C4-2B (cell line): Measurements from ENCODE around the gene RFNG.
A peak's percentile ranks its signal among the peaks of the same experiment; 100 is the strongest.

Experiments
- H3K27ac ChIP-seq: fragments of 450-650 bp; 2 replicates; pipeline ENCODE4 v1.5.1; 2017
- CTCF ChIP-seq: fragments of 450-650 bp; conservative IDR thresholded peaks from 2 replicates; pipeline ENCODE4 v1.5.1; 2017; ENCODE audit warnings: mild to moderate bottlenecking
- ZFX ChIP-seq: fragments of 450-650 bp; IDR thresholded peaks from 2 replicates; pipeline ENCODE4 v1.6.1; 2017

Gene RFNG

DNA sequence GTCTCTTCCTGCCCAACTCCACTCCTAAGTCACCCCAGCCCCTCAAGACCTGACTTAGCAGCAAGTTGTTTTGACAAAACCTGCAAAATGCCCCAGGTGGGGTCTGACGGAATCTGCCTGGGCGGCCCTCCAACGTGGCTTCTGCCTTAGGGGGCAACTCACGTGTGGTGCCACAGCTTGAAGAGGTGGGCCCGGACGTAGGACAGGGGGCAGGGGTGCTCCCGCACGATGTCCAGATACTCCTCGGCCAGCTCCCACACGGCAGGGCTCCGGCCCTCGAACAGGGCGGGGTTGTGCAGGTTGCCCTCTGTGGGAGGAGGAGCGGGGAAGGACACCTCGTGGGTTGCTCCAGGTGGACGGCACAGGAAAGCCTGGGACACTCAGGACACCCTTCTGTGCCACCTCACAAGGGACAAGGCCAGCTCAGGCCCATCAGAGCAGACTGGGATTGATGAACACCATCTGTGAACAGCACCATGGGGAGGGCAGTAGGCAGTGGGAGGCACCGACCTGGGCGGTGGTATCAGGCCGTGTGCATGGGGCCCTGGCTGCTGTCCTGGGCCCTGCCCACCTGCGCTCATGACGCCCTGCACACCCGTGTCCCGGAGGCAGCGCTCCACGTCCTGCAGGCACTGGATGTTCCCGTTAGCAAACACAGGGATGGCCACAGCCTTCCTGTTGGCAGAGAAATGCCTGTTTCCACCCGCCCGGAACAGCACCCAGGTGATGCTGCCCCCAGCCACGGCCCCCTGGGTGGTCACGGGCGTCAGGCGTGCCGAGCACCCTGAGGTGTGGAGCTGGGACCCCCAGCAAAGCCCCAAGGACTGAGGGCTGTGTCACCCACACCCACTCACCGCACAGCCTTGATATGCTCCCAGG lies 9.7 kb upstream of the RFNG start:
- H3K27ac ChIP-seq = peak overlapping the region; percentile 92; the same call in 1 of the 2 replicates
- TF ChIP-seq CTCF (no peak), ZFX (no peak)

DNA sequence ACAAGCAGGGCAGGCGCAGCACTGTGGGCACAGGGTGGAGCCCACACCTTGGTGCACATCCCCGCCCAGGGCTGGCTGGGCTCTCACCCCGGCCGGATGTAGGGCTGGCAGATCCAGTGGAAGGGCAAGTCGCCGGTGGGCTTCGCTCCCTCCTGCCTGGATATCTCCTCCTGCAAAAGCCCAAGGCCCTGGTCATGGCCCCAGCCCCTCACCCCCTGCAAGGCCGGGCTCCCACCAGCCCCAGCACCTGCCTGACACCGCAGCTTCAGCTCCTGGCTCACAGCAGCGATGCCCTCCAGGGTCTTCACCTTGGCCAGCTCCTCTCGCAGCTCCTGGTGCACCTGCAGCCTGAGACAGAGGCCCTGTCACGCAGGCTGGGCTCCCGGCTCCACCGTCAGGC lies 9.0 kb upstream of the RFNG start:
- peak overlapping the region; percentile 92; the same call in 1 of the 2 replicates for H3K27ac ChIP-seq
- TF ChIP-seq ZFX = no peak
- TF ChIP-seq CTCF = no peak

DNA sequence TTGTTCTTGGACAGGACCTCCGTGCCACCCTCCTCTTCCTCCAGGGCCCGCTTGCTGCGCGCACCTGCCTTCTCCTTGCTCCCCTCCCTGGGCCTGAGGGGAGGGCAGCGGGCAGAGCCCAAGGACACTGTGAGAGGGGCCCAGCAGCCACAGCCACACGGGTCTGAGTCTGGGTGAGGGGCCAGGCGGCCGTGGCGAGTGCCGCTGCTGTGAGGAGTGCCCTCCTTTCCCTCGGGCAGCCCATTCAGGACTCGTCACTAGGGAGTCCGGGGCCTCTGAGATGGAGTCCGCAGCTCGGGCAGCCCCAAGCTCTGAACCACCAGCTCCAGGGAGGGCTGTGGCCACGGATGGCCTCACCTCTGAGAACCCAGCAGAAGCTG lies 8.4 kb upstream of the RFNG start:
- H3K27ac ChIP-seq = no peak overlapping the region
- TF ChIP-seq ZFX = no peak

DNA sequence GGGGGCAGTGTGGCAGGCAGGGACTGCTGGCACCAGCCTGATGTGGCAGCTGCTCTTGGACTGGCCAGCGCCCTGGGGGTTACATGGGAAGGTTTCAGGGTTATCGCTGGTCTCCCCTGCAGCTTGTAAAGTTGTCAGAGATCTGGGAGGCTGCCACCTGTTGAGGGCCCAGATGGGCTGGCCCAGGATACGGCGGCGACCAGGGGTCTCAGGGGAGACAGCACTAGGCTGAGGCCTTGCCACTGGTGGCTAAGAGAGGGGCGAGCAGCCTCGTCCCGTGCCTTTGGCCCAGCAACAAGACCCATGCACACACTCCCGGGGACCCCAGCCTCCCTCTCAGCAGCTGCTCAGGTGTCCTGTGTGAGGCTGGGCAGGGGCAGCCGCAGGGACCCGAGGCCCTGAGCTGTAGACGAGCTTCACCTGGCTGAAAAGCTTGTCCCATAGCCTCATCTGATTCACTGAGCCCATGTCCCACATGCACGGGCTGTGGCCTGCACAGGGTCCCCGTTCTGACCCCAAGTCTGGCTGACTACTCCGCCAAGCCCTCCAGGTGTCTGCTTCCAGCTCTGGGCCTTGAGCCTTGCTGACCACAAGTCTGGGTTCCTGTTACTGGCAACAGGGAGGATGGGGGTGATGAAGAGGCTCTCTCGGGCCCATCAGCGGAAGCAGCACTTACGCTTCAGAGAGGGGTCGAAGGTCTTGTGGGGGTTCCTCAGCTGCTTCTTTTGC lies 7.8 kb upstream of the RFNG start:
- no peak overlapping the region for H3K27ac ChIP-seq
- no peak for TF ChIP-seq ZFX
- no peak for TF ChIP-seq CTCF

DNA sequence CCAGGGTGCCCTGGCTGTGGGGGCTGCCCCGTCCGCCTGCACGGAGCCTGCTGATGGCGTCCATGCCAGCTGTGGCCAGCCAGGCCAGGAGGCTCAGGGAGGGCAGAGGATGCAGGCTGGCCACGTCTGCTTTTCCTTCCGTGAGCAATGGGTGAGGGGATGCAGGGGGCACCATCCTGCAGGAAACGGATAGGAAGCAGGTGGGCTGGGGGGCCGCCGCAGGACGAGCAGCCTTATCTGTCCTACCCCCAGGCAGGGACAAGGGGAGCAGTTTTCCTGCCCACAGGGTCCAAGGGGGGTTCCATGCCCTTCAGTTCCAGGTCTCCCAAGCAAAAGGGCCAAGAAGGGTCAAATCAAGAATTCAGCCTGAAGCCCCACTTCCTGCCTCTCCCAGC lies 7.2 kb upstream of the RFNG start:
- H3K27ac ChIP-seq = no peak overlapping the region
- no peak for TF ChIP-seq ZFX
- no peak for TF ChIP-seq CTCF

- TF ChIP-seq CTCF (no peak), ZFX (no peak)
- no peak overlapping the region for H3K27ac ChIP-seq
These were observed 6.7 kb upstream of the RFNG start for GRCh38 chr17:82058230-82058854.

- H3K27ac ChIP-seq = peak overlapping the region; percentile 2; the same call in 1 of the 2 replicates
- no peak for TF ChIP-seq ZFX
- no peak for TF ChIP-seq CTCF
These were observed 5.4 kb upstream of the RFNG start for GRCh38 chr17:82056729-82057621.
